ENCODE data around the gene PRICKLE2.

DNA sequence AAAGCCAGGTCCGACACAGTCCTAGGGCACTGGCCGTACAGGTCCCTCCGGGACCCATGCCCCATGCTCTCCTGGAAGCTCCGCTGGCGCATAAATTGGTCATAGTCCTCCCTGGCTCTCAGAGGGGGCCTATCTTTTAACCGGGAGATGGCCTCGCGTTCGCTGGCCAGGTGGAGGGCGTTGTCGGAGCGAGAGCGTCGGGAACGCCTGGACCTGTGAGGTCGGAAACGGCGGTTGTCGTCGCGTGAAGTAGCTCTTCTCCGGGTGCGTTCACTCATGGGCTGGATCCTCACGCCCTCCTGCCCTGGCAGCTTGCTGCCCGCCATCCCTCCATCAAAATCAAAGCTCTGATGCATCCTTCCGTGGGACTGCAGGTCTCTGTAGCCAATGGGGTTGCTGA, 126.0 kb downstream of the PRICKLE2 start:
- no peak for TF ChIP-seq REST (IDR thresholded peaks at IDR 0.05; ENCODE audit: low read depth, low read length)
- no peak for TF ChIP-seq PKNOX1 (IDR thresholded peaks at IDR 0.05)
- no peak for TF ChIP-seq USF2 (IDR thresholded peaks at IDR 0.05; ENCODE audit: borderline replicate concordance, low read depth, low read length)
- TF ChIP-seq SUPT20H (IDR thresholded peaks at IDR 0.05; ENCODE audit: borderline replicate concordance, control insufficient read depth, low read depth, low read length): no peak
- TF ChIP-seq POLR2A (IDR thresholded peaks at IDR 0.05; ENCODE audit: low read depth, low read length): no peak
- no peak for TF ChIP-seq IKZF1 (conservative IDR thresholded peaks at IDR 0.05)
- no peak for TF ChIP-seq NR2C1 (IDR thresholded peaks at IDR 0.05)
- TF ChIP-seq CTCF (IDR thresholded peaks at IDR 0.05 in 2 of 3, conservative IDR thresholded peaks at IDR 0.05 in 1 of 3; ENCODE audit: control insufficient read depth in 2 of 3, extremely low read depth in 1 of 3, insufficient read depth in 1 of 3, low read depth in 3 of 3, low read length in 3 of 3): no peak
- TF ChIP-seq SMARCA5 (IDR thresholded peaks at IDR 0.05): no peak
- TF ChIP-seq EP300 (IDR thresholded peaks at IDR 0.05; ENCODE audit: borderline replicate concordance in 1 of 2, control insufficient read depth in 1 of 2, low read depth in 2 of 2, low read length in 2 of 2): no peak
- TF ChIP-seq PBX3 (IDR thresholded peaks at IDR 0.05; ENCODE audit: insufficient replicate concordance, low read depth, low read length): no peak
- no peak for TF ChIP-seq CREB1 (IDR thresholded peaks at IDR 0.05; ENCODE audit: low read depth)
- no peak for TF ChIP-seq PAX5 (IDR thresholded peaks at IDR 0.05; ENCODE audit: borderline replicate concordance, low read depth, low read length)
- TF ChIP-seq ZBTB33 (IDR thresholded peaks at IDR 0.05): no peak

Measured in GM12878 (cell line).